T-cell (primary cell): ENCODE data around the gene TLE2. TPM values are rescaled to one million over a fixed set of nuclear protein-coding genes. Genes with fewer than 3 reads are reported as not detected.

ENCODE experiments used
- ATAC-seq, 4 experiments: fragments of 200-7000 bp in 3 of 4; fragments of 150-1000 bp in 1 of 4; cut with Tn5 transposase; replicated peaks in 1 of 4; 1 replicate in 3 of 4; 2 replicates in 1 of 4; pipeline ENCODE4 v1.10.0; 2021; ENCODE audit warnings: moderate library complexity in 3 of 4, mild to moderate bottlenecking in 2 of 4, moderate number of reproducible peaks in 1 of 4
- CTCF ChIA-PET, 2 donors: fragments of 300-600 bp; sonication (Branson Sonifier 250); formaldehyde crosslinking; loops; one replicate each; lab custom pipeline; 2022; ENCODE audit warnings: antibody characterized with exemption in 2 of 2; lab: Charles Lee
- POLR2A ChIA-PET, 2 donors: fragments of 300-600 bp; sonication (Branson Sonifier 250); formaldehyde crosslinking; loops; one replicate each; lab custom pipeline; 2022; ENCODE audit warnings: antibody characterized with exemption in 2 of 2; lab: Charles Lee
- DNase-seq, 35 experiments: peaks; one replicate each; pipeline versions ENCODE4 v3.0.0 to v3.0.0-alpha.2; 2013 to 2023
- H3K27ac ChIP-seq: one replicate; pipeline ENCODE4 v1.5.1; 2013; ENCODE audit warnings: low read length
- H3K27me3 ChIP-seq, 2 experiments: replicated peaks in 1 of 2; 1 replicate in 1 of 2; 2 replicates in 1 of 2; pipeline versions ENCODE4 v1.6.1 to v1.7.0; 2013; ENCODE audit warnings: low read length in 1 of 2, mixed read lengths in 1 of 2; ENCODE audit not compliant: control insufficient read depth in 2 of 2, insufficient read depth in 2 of 2; ENCODE audit errors: extremely low read depth in 1 of 2
- H3K36me3 ChIP-seq, 2 donors: 1 replicate in 1 of 2; 2 replicates in 1 of 2; pipeline versions ENCODE4 v1.6.1 to v1.7.0; 2013; ENCODE audit warnings: low read length in 1 of 2; ENCODE audit not compliant: control insufficient read depth in 2 of 2, insufficient read depth in 1 of 2; ENCODE audit errors: extremely low read depth in 1 of 2
- H3K4me1 ChIP-seq, 2 experiments: 1 replicate in 1 of 2; 2 replicates in 1 of 2; pipeline versions ENCODE4 v1.6.1 to v1.7.0; 2013; ENCODE audit warnings: low read length in 2 of 2, mixed read lengths in 1 of 2; ENCODE audit not compliant: insufficient read depth in 2 of 2, control insufficient read depth in 1 of 2; ENCODE audit errors: extremely low read depth in 1 of 2
- H3K4me3 ChIP-seq, 2 donors: 1 replicate in 1 of 2; 2 replicates in 1 of 2; pipeline versions ENCODE4 v1.5.1 to v1.7.0; 2013; ENCODE audit warnings: mild to moderate bottlenecking in 2 of 2, low read length in 1 of 2, moderate library complexity in 1 of 2; ENCODE audit not compliant: control insufficient read depth in 1 of 2; ENCODE audit errors: extremely low read depth in 1 of 2
- H3K9me3 ChIP-seq: 2 replicates; pipeline ENCODE4 v1.7.0; 2013
- H3K27ac Mint-ChIP-seq, 2 donors: one replicate each; pipeline ENCODE4 v1.8.0; 2020 to 2021; ENCODE audit warnings: mild to moderate bottlenecking in 2 of 2, mixed read lengths in 2 of 2
- H3K27me3 Mint-ChIP-seq, 2 donors: one replicate each; pipeline ENCODE4 v1.8.0; 2021 to 2022; ENCODE audit warnings: mixed read lengths in 2 of 2
- H3K36me3 Mint-ChIP-seq: one replicate; pipeline ENCODE4 v1.8.0; 2021; ENCODE audit warnings: mixed read lengths
- H3K4me1 Mint-ChIP-seq, 3 donors: one replicate each; pipeline ENCODE4 v1.8.0; 2020 to 2022; ENCODE audit warnings: mixed read lengths in 3 of 3, mild to moderate bottlenecking in 1 of 3
- H3K4me3 Mint-ChIP-seq, 3 donors: one replicate each; pipeline ENCODE4 v1.8.0; 2020 to 2022; ENCODE audit warnings: mild to moderate bottlenecking in 3 of 3, mixed read lengths in 3 of 3, moderate library complexity in 3 of 3
- H3K9me3 Mint-ChIP-seq, 3 donors: one replicate each; pipeline ENCODE4 v1.8.0; 2020 to 2022; ENCODE audit warnings: mixed read lengths in 3 of 3
- WGBS: methylation state at CpG from one replicate; pipeline ENCODE4 v1.1.5; 2013; ENCODE audit warnings: missing lambda C conversion rate; ENCODE audit not compliant: insufficient coverage; 5-methylcytosine and 5-hydroxymethylcytosine counted together
- total RNA-seq, 35 experiments: library from RNA in 6 of 35; stranded (reverse) in 6 of 35; fragments of 120-200 nt in 1 of 35; gene quantifications; one replicate each; pipeline versions ENCODE4 v1.2.1 to v1.2.4 and lab custom pipeline; 2013 to 2026

TLE2 gene
- total RNA-seq, 5 donors from 2014 or later (not counting 1 experiment from before 2014, with no cell fraction given) = 16.7 to 29.7 (median 21.5) TPM

DNA sequence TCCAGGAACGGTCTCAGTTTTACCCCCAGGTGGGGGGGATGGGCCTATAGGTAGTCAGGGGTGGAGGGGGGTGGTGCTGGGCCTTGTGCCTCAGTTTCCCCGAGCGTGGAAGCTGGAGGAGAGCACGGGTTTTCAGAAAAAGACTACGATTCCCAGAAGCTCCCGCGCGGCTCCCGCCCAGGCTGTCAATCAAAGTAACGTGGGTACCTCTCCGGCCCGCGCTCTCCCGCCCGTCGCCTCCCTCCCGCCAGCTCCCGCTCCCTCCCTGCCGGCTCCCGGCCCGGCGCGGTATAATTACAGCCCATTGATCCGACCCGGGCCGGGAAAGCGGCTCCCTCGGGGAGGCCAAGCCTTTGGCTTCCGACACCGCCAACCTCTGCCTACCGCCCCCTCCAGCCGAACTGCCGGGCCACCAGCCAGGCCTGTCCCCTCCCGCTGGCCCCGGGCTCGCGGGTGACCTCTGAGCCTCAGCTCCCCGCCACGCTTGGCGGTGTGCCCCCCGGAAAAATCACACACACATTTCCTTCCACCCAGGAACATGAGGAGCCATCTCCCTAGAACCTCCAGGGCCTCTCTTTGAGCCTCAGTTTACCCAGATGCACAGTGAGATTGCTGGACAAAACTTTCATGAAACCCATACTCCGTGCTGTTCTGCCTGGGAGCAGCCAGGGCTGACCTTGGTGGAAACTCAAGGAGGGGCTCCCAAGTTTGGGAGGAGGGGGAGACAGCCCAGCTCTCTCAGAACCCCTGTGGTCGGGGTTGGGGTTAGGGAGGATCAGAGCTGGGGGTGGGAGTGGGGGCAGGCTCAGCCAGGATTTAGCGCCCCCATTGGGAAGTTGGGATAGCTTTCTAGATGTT, 7.3 kb upstream of the TLE2 start:
- Mint-ChIP-seq H3K27me3 (no peaks in the 10 kb centered on the region), H3K4me3 (peak overlapping the region; percentile 84 to 91 (median 88)), H3K9me3 (no peaks in the 10 kb centered on the region), H3K36me3 (no peaks in the 10 kb centered on the region), H3K27ac (peak overlapping the region; percentile 96 to 97), H3K4me1 (peaks cover 26 to 48% (median 33%) of the 10 kb centered on the region in 3 donors)
- Histone ChIP-seq H3K36me3 (no peaks in the 10 kb centered on the region), H3K27me3 (peaks cover 0 to 1% of the 10 kb centered on the region in 2 experiments), H3K9me3 (no peaks in the 10 kb centered on the region), H3K4me3 (peak overlapping the region; percentile 62 to 92), H3K27ac (peak overlapping the region; percentile 81), H3K4me1 (peaks cover 11 to 28% of the 10 kb centered on the region in 2 experiments)
- POLR2A ChIA-PET = interaction anchor here (0.6 to 0.8 kb wide), 4 partner anchors 24 to 86 kb away, joined by 3 to 8 read pairs (median 4); no protein-coding TSS in a partner anchor
- CTCF ChIA-PET = interaction anchor here in 1 of 2 donors (0.7 to 1.6 kb wide), 6 partner anchors 17 to 1768 kb away, joined by 3 to 11 read pairs (median 4); partner anchors contain the start of gene TLE6
- ATAC-seq = peak; percentile 62 to 66 (median 63)
- peak; percentile 42 to 91 (median 66) for DNase-seq
- 3% methylated on average over 43 of the region's 44 CpGs for WGBS

DNA sequence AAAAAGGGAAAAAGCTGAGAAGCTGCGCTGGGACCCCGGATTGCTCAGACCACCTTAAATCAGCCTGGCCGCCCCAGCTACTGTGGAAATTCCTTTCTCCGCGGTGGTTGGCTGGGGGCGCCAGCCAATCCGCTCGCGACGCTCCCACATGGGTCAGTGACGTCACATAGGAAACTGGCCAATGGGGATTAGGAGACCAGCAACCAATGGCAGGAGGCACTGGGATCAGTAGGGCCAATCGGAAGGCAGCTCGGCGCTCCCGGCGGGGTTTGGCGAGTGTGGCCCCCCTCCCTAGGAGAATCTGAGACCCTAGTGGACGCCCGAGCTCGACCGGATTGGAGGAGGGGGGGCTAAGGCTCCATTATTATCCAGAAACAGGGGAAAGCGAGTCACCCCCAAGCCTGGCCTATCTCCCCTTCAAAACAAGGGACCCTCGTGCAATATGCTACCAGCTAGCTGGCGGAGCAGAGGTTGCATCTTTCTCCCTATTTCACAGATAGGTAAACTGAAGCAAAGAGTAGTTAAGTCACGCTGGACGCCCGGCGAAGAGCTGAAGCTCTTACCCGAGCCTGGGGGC, 6.5 kb upstream of the TLE2 start:
- H3K27me3 Mint-ChIP-seq = no peaks in the 10 kb centered on the region
- Histone ChIP-seq H3K4me1 (peaks cover 11 to 28% of the 10 kb centered on the region in 2 experiments), H3K9me3 (no peaks in the 10 kb centered on the region), H3K36me3 (no peaks in the 10 kb centered on the region), H3K27me3 (no peaks in the 10 kb centered on the region), H3K4me3 (peak overlapping the region; percentile 62 to 92), H3K27ac (peak overlapping the region; percentile 81)
- peak; percentile 88 to 91 (median 90) for ATAC-seq
- peak overlapping the region; percentile 84 to 91 (median 88) for H3K4me3 Mint-ChIP-seq
- H3K4me1 Mint-ChIP-seq = peaks cover 26 to 47% (median 33%) of the 10 kb centered on the region in 3 donors
- ChIA-PET POLR2A (interaction anchor here (0.5 to 0.9 kb wide), 7 partner anchors 25 to 993 kb away, joined by 3 to 8 read pairs (median 5); partner anchors contain the start of gene GADD45B (in 1 of the 2)), CTCF (interaction anchor here in 1 of 2 donors (0.6 to 1.6 kb wide), 10 partner anchors 17 to 1767 kb away, joined by 3 to 11 read pairs (median 4); partner anchors contain the start of genes GADD45B and TLE6)
- H3K27ac Mint-ChIP-seq = peak overlapping the region; percentile 96 to 97
- peak; percentile 81 to 98 (median 94) for DNase-seq
- WGBS = under 1% methylated on average over 18 of the region's 29 CpGs
- H3K9me3 Mint-ChIP-seq = no peaks in the 10 kb centered on the region
- no peaks in the 10 kb centered on the region for H3K36me3 Mint-ChIP-seq

DNA sequence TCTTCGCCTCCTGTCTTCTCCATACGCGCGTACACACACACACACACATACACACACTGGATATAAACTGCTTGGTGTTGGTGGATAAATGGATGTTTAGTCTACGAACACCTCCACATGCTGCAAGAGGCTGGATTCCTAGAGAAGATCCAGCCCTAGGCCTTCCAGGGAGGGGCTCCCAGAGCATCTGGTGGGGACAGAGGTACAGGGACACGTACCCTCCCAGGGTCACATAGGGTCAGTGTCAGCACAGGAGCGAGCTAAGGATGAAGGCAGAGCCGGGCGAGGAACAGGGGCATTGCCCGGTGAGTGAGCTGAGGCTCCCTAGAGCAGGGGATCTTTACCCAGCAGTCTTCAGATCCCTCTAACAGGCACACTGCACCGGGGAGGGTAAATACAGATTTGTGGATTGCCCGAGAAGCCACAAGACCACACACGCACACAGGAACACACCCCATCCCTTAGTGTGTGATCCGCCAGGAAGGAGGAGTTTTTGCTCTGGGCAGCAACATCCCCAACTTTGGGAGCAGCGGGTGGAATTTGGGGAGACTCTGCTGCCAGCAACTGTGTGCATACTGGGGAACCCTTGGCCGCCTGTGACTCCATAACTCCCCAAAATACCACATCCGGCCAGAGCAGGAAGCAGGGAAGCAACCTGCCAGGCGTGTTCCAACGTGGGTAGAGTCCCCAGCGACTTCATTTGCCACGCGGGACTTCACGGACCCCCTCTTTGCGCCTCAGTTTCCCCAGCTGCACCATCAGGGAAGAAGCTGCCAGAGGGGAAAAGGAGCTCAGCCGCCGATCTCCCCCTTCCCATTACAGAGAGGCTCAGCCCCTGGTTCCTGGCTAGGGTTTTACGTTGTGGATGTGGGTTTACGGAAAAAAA, 5.8 kb upstream of the TLE2 start:
- Histone ChIP-seq H3K4me1 (peaks cover 11 to 31% of the 10 kb centered on the region in 2 experiments), H3K36me3 (no peaks in the 10 kb centered on the region), H3K27me3 (peaks cover 0 to 3% of the 10 kb centered on the region in 2 experiments), H3K27ac (peak overlapping the region; percentile 81), H3K4me3 (peak overlapping the region; percentile 62 to 92), H3K9me3 (no peaks in the 10 kb centered on the region)
- Mint-ChIP-seq H3K27me3 (no peaks in the 10 kb centered on the region), H3K4me1 (peaks cover 32 to 47% (median 37%) of the 10 kb centered on the region in 3 donors), H3K27ac (peak overlapping the region; percentile 96 to 97), H3K9me3 (no peaks in the 10 kb centered on the region), H3K4me3 (peak overlapping the region; percentile 84 to 91 (median 88)), H3K36me3 (no peaks in the 10 kb centered on the region)
- CTCF ChIA-PET = interaction anchor here in 1 of 2 donors (0.6 to 1.6 kb wide), 8 partner anchors 26 to 1296 kb away, joined by 3 to 11 read pairs (median 4); partner anchors contain the start of genes GADD45B and TLE6
- POLR2A ChIA-PET = interaction anchor here (0.5 to 0.9 kb wide), 5 partner anchors 26 to 993 kb away, joined by 3 to 7 read pairs (median 5); partner anchors contain the start of gene GADD45B (in 1 of the 2)
- ATAC-seq (peak in 1 of 4 experiments; percentile 31), DNase-seq (peak in 9 of 35 experiments; percentile 12 to 62 (median 37))
- WGBS = 14% methylated on average over 12 of the region's 28 CpGs

DNA sequence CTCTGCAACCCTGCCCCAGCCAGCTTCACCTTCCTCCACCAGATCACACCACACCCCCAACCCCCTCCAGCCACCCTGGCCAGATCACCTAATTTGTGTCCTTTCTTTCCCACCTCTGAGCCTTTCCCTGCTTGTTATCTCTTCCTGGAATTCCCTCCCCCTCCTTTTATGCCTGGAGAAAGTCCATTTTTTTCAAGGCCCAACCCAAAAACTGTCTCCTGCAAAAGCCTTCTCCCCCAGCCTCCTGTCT, 5.3 kb upstream of the TLE2 start:
- DNase-seq (no peak), ATAC-seq (no peak)
- CTCF ChIA-PET = no interaction called here
- H3K36me3 ChIP-seq = no peaks in the 10 kb centered on the region
- POLR2A ChIA-PET = no interaction called here
- Mint-ChIP-seq H3K4me3 (peak overlapping the region in 2 of 3 donors; percentile 84 to 91), H3K27ac (peak overlapping the region in 1 of 2 donors; percentile 96), H3K4me1 (peaks cover 33 to 44% (median 37%) of the 10 kb centered on the region in 3 donors), H3K36me3 (no peaks in the 10 kb centered on the region), H3K9me3 (no peaks in the 10 kb centered on the region), H3K27me3 (no peaks in the 10 kb centered on the region)
- no peak overlapping the region for H3K27ac ChIP-seq
- peaks cover 14 to 34% of the 10 kb centered on the region in 2 experiments for H3K4me1 ChIP-seq
- peaks cover 0 to 7% of the 10 kb centered on the region in 2 experiments for H3K27me3 ChIP-seq
- no peaks in the 10 kb centered on the region for H3K9me3 ChIP-seq
- H3K4me3 ChIP-seq = no peak overlapping the region

DNA sequence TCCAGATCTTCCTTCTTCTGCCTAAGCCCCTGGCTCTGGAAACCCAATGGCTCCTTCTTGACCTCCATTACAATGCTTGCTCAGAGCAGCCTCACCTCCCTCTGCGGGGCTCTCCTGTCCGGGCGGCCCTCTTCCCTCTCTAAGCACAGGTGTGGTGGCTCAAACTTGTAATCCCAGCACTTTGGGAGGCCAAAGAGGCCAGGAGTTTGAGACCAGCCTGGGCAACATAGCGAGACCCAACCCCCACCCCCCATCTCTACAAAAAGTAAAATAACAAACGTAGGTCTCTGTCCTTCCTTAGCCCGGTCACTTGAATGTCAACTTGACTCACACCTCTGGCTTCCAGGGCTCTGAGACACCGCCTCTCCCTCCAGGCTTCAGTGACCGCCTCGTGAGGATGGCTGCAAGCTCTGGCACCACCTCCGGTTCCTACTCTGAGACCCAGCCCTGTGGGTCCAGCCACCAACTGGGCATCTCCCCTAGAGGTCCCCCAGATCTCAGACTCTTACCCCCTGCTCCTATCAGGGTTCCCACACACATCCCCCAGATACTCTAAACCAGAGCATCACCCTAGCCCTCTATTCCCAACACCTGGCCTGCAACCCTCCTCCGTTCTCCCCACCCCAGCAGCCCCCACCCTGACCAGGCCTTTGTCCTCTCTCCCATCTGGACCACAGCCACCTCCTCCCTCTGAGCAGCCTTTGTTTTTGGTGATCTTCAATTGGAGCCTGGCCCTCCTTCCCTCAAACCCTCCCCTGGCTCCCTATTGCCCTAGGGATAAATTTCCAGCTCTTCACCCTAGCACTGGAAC, 4.7 kb upstream of the TLE2 start:
- H3K9me3 ChIP-seq = no peaks in the 10 kb centered on the region
- Mint-ChIP-seq H3K4me1 (peaks cover 31 to 42% (median 35%) of the 10 kb centered on the region in 3 donors), H3K4me3 (peak overlapping the region in 2 of 3 donors; percentile 47 to 84), H3K36me3 (no peaks in the 10 kb centered on the region), H3K27me3 (no peaks in the 10 kb centered on the region), H3K27ac (peak overlapping the region in 1 of 2 donors; percentile 9), H3K9me3 (no peaks in the 10 kb centered on the region)
- H3K27ac ChIP-seq = no peak overlapping the region
- peaks cover 14 to 35% of the 10 kb centered on the region in 2 experiments for H3K4me1 ChIP-seq
- no peak overlapping the region for H3K4me3 ChIP-seq
- DNase-seq (no peak), ATAC-seq (no peak)
- H3K27me3 ChIP-seq = peaks cover 0 to 7% of the 10 kb centered on the region in 2 experiments
- 98% methylated on average over 11 of the region's 11 CpGs for WGBS
- POLR2A ChIA-PET = no interaction called here
- CTCF ChIA-PET = no interaction called here
- H3K36me3 ChIP-seq = no peaks in the 10 kb centered on the region
